ENCODE results near the gene TP53INP2. TPM values are rescaled to one million over a fixed set of nuclear protein-coding genes. Genes with fewer than 3 reads are reported as not detected.

TP53INP2 gene
- total and polyA plus RNA-seq, 9 of the 15 experiments (the other 6 are each of a cell fraction or from before 2014, with no cell fraction given), result 0.43 to 5.0 (median 1.3) TPM

- TF ChIP-seq ZBTB40 (IDR thresholded peaks at IDR 0.05), result peak; percentile 73
- TF ChIP-seq ZBTB40 (CRISPR knock-in tag; IDR thresholded peaks at IDR 0.05), result no peak
- TF ChIP-seq ZKSCAN1 (IDR thresholded peaks at IDR 0.05; ENCODE audit: low read depth, low read length), result 0 out of 2 replicates have a peak, but pooled peaks have one; percentile 24
- peak; percentile 14; the same call in 1 of the 2 replicates for TF ChIP-seq KAT7 (CRISPR knock-in tag; IDR thresholded peaks at IDR 0.05; ENCODE audit: borderline replicate concordance)
- no peak for TF ChIP-seq PHF21A (IDR thresholded peaks at IDR 0.05; ENCODE audit: borderline replicate concordance, low read depth)
- peak; percentile 80 for TF ChIP-seq ZNF511 (CRISPR knock-in tag; IDR thresholded peaks at IDR 0.05)
- peak; percentile 44; the same call in 1 of the 2 replicates for TF ChIP-seq PML (IDR thresholded peaks at IDR 0.05; ENCODE audit: low read length)
- TF ChIP-seq GTF3C2 (IDR thresholded peaks at IDR 0.05; ENCODE audit: borderline replicate concordance, extremely low read depth, insufficient read length), result no peak
- TF ChIP-seq KLF6 (CRISPR knock-in tag; IDR thresholded peaks at IDR 0.05; ENCODE audit: borderline replicate concordance), result no peak
- TF ChIP-seq ZBTB12 (CRISPR knock-in tag; IDR thresholded peaks at IDR 0.05), result peak; percentile 97
- TF ChIP-seq STAT5A (IDR thresholded peaks at IDR 0.05; ENCODE audit: borderline replicate concordance, low read length), result no peak
- peak; percentile 37 to 66; a peak in 3 of 4 replicates for TF ChIP-seq TBL1XR1 (IDR thresholded peaks at IDR 0.05; ENCODE audit: low read length in 2 of 2)
- TF ChIP-seq CEBPB (tag; IDR thresholded peaks at IDR 0.05), result no peak
These were observed 27.3 kb upstream of the TP53INP2 start, which contains the start of gene PIGU (continued) for GRCh38 chr20:34676642-34677373.
